Mesenteric fat pad (tissue), 1 donor: Measurements from ENCODE around the gene CENPA. TPM values are rescaled to one million over a fixed set of nuclear protein-coding genes. Genes with fewer than 3 reads are reported as not detected.
"Not testable (repeated sequence)": the region's sequence is repeated elsewhere in the genome, so short reads cannot be mapped to it uniquely, and the experiment has no call there.

Experiments used
- DNase-seq: peaks from one replicate; pipeline ENCODE4 v3.0.0-alpha.2; 2020; ENCODE audit warnings: low spot score
- total RNA-seq: library from RNA; stranded (reverse); fragmentation: NEBNext Ultra II Directional; extraction: Animal tissue kit (Norgen Biotek cat#: 25700); gene quantifications from one replicate; pipeline ENCODE4 v1.2.1, GENCODE V29; 2021
- donor health status: DM: yes; HTN: yes; CAD: no.

CENPA gene
- total RNA-seq, 1 donor from 2014 or later: 0.32 TPM

DNA sequence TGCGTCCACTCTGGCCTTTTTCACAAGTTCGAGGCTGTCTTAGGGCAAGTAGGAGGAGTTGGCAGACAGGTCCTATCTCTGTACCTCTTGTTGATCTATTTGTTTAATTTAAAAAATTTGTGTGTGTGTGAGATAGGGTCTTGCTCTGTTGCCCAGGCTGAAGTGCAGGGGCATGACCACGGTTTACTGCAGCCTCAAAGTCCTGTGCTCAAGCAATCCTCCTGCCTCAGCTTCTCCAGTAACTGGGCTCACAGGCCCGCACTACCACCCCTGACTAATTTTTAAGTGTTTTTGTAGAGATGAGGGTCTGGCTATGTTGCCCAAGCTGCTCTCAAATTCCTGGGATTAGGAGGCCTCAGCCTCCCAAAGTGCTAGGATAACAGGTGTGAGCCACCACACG, 26.0 kb upstream of the CENPA start:
- no peak for DNase-seq

DNA sequence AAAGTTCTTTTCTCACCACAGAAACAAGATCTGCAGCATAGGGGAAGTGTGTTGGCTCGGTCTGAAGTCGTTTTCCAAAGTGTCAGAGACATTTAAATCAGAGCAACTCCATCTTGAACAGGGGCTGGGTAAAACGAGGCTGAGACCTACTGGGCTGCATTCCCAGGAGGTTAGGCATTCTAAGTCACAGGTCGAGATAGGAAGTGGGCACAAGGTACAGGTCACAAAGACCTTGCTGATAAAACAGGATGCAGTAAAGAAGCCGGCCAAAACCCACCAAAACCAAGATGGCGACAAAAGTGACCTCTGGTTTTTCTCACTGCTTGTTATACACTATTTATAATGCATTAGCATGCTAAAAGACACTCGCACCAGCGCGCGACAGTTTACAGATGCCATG, 24.9 kb upstream of the CENPA start:
- DNase-seq: not testable (repeated sequence)

DNA sequence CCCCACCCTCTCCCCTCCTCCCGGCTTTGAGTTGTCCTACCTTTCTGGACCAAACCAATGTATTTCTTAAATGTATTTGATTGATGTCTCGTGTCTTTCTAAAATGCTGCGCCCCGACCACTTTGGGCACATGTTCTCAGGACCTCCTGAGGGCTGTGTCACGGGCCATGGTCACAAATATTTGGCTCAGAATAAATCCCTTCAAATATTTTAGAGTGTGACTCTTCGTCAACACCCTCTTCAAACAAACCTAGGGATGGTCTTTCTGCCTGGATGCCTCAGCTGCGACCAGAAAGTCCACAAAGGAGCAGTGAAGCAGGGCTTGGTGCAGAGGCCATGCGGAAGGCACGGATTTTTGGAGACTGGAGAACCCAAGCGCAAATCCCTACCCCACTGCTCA, 22.8 kb upstream of the CENPA start:
- no peak for DNase-seq

DNA sequence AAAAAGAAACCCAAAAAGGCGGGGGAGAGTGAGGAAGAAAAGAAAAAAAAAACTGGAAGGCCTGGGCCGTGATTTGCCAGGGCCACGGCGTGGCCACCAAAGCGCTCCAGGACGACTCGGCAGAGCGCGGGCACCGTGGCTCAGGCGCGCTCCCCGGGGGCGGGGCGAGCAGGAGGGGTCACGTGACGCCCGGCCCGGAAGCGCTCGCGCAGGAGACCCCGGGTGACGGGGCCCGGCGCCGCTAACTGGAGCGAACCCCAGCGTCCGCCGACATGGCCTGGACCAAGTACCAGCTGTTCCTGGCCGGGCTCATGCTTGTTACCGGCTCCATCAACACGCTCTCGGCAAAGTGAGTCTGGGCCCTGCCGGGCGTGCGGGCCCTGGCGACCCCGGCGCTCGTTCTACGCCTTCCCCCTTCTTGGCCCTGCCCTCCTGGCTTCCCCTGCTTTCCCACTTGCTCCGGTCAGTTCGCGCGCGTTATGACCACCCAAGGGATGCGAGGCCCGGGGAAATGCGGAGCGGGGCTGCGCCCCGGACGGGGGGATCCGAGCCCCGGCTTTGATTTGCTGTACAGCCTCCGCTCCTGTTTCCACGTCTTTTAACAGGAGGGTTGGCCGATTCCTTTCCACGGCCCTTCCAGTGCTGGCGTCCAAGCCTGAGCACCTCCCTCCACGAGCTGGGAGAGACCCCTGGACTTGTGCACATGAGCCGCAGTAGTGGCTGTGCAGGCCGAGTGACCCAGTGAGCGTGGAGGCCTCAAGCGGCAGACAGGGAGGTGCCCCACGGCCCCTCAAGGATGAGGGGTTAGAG, 21.6 kb upstream of the CENPA start, which contains the start of gene SLC35F6:
Gene SLC35F6 (plus strand): TSS at position 207 of the 810 bp plus-strand sequence. CDS start 66 bp downstream, at position 273.
- DNase-seq: peak; percentile 95

DNA sequence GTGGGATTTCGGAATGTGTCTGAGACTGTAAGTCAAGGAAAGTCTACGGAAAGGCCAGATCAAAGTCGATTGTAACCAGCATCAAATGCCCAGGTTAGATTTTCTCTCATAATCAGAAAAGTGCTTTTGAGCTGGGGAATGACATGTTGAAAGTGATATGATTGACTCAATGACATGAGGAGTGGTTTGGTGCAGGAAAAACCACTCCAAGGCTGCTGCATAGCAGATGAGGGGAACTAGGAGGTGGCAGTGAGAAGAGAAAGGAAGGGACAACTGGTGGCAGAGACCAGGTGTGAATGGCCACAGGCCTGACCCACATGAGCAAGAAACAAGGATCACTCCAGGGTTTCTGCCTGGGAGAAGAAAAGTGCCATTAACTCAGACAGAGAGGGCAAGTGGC, 20.9 kb upstream of the CENPA start:
- DNase-seq: no peak

DNA sequence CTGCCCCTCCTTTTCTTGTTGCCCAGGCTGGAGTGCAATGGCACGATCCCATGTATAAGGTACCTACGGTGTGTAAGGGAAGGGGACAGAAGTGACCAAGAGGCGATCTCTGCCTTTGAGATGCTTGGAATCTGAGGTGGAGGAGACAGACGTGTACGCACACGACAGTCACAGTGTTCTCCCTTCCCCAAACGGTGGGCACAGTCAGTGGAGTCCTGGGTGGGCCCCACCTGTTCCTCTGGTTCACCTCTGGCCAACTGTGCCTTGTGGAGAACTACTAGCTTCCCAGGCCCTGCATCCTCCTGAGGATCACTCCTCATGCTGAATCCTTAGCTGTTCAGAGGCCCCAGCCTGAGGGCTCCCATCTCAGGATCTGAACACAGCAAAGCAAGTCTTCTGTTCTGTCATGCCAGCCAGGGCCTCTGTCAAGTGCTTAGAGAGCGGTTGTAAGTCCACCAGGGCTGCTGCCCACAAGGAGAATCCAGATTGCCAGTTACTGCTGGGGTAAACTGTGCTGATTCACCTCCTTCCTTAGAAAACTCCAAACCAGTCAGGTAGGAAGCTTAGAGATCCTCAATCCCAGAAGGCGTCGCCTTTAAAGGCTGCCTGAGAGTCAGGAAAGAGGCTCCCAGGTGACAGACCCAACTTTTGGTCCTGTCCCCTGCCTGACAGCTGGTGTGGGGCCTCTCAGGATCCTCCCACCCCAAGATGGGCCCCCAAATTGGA, 20.2 kb upstream of the CENPA start:
- no peak for DNase-seq

DNA sequence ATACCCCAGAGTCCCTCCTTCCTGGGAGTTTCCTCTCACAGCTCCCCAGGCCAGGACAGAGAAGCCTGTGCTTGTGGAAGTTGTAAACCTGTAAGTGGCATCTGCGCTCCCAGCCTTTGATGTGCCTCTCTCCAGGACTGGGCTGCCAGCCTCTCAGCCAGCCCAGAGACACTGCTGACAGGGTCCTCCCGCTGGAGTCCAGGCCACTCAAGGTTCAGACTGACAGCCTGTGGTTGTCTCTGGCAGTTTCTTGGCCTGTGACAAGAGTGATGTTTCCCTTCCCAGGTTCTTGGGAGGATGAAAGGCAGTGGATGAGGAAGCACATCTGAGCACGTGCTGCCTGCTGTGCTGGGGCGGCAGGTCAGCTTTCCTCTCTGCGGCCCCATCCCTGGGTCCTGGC, 18.7 kb upstream of the CENPA start:
- DNase-seq: no peak

DNA sequence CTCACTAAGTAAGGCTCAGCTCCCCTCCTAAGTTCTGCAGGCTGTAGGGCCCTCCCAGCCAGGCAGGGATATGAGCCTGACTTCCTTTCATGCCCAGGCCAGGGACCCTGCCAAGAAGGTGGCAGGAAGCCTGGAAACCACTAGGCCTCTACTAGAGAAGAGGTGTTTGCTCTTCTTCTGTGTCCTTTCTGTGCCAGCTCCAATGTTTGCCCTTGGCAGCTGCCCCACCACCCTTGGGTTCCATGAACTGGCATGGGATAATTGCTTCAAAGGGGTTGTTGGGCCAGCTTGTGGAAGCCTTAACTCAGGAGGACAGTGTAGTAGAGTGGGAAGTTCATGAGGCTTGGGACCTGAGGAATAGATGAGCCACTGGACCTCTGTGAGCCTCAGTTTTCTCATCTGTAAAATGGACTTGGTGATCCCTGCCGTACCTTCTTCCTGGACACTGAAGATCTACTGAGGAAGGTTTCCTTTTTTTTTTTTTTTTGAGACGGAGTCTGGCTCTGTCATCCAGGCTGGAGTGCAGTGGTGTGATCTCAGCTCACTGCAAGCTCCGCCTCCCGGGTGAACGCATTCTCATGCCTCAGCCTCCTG, 17.9 kb upstream of the CENPA start:
- no peak for DNase-seq

DNA sequence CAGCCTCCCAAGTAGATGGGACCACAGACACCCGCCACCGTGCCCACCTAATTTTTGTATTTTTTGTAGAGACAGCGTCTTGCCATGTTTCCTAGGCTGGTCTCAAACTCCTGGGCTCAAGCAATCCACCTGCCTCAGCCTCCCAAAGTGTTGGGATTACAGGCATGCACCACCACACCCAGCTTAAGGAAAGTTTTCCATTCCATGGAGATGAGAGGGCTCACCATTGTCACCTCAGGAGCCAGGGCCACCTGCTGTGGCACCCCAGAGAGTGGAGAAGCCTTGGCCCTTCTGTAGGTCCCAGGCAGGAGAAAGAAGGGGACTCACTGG, 17.1 kb upstream of the CENPA start:
- DNase-seq: no peak

DNA sequence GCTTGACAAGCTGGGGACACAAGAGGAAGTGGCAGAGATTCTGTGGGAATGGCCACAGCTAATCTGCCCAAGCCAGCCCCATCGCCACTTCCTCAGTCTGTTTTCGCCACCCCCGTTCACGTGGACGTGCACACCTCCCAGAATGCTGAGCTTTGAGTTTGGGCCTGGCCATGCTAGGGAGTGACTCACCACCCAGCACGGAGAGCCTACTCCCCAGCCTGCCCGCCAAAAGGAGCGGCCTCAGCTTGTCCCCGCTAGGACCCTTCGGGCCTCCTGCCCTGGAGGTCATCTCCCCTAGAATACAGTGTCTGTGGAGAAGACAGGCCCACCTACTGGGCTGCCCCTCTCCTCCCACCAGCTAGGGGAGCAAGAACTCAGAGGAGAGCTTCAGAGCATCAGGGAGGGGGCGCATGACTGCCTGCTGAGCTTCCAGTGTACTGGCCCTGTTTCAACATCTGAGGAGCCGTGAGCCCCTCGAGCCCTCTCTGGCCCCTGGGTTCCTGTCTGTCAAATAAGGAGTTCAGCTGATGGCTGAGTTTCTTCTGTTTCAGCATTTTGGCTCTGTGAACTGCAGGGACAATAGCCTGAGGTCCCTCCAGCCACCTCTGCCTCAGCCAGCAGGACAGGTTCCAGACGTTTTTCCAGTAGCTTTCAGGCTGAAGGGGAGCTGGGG, 16.6 kb upstream of the CENPA start:
- DNase-seq: peak; percentile 91

DNA sequence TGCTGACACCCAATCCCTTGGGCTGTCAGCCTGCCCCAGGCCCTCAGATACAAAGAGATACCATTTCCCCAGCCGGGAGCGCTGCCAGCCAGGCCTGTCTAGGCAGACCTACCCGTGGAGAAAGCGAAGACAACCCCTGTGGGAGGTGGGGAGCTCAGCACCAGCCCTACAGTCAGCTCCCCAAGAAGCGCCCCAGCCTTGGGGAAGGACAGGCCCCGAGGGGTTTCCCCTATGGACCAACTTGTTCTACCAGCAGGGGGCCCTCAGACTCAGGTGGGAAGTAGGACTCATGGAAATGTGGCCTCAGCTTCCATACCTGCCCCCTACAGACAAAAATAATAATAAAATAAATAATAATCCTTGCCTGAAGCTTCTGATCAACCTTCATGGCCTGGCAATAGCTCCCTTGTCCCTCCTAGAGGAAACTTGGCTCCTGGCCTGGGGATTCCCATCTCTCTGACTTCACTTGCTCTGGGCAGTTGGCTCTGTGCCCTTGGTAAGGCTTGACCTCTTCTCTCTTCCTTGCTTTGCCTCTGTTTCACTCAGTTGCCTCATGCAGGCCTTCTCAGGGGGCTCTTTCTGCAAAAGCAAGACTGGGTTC, 14.8 kb upstream of the CENPA start:
- no peak for DNase-seq

DNA sequence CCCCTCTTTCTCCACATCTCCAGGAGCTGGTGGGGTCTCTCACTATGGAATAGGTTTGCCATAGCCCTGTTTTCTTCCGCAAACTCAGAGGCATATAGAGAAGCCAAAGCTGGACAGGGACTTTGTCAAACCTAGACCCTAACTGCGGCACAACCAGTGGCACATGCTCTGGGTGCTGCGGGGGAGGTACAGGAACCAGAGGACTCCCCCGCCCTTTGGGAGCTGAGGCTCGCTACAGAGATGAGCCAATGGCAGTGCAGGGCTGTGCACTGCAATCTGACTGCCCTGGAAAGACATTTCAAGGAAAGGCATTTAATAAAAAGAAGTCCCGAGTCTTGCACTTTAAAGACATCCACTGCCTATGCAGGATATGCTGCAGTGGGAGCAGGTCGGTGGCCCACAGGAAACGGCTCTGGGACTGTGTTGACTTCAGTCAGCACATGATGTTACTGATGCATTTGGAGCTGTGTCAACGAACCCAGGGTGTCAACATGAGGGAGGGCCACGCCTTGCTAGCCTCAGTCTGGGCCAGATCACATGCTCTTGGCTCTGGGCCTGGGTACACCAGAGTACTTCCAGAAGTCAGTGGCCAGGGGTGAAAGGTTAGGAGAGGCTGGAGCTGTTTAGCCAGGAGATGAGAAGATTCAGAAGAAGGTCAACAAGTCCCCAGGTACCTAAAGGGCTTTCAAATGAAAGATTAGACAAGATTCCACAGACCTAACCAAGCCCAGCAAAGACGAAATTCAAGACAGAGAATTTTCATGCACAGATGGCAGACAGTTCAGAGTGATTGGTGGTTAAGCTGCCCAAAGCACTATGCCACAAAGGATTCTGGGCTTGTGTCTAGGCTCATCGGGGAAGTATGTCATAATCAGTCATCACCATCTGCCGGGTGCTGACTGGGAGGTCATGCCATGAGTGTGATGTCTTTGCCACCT, 13.5 kb upstream of the CENPA start:
- DNase-seq: peak; percentile 95

DNA sequence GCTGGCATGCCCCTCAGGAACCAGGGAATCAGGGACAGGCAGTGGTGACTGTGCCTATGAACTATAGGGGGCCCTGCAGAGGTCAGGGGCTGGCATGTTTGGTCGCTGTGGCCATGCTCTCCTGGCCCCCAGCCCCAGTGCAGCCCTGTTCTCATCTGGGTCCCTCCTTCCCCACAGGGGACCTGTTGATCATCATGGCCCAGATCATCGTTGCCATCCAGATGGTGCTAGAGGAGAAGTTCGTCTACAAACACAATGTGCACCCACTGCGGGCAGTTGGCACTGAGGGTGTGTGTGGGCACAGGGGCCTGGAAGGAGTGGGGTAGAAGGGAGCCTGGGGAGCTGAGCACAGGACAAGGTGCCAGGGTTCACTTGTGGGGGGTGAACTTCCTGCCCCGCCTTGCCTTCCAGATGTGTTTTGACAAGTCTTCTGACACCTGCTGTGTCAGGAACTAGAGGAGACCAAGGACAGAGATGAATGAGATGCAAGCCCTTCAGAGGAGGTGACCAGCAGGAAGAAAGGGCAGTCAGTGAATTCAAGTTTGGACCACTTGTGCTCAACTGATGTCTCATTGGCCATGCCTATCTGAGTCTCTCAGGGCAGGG, 9.6 kb upstream of the CENPA start:
- DNase-seq: no peak

DNA sequence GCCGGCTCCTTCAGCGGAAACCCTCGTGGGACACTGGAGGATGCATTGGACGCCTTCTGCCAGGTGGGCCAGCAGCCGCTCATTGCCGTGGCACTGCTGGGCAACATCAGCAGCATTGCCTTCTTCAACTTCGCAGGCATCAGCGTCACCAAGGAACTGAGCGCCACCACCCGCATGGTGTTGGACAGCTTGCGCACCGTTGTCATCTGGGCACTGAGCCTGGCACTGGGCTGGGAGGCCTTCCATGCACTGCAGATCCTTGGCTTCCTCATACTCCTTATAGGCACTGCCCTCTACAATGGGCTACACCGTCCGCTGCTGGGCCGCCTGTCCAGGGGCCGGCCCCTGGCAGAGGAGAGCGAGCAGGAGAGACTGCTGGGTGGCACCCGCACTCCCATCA, 7.8 kb upstream of the CENPA start:
- DNase-seq: no peak

DNA sequence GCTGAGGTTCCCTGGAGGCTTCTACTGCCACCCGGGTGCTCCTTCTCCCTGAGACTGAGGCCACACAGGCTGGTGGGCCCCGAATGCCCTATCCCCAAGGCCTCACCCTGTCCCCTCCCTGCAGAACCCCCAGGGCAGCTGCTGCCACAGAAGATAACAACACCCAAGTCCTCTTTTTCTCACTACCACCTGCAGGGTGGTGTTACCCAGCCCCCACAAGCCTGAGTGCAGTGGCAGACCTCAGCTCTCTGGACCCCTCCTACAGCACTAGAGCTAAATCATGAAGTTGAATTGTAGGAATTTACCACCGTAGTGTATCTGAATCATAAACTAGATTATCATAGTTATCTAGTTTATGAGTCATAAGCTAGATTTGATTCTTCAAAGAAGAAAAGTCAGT, 7.3 kb upstream of the CENPA start:
- no peak for DNase-seq

DNA sequence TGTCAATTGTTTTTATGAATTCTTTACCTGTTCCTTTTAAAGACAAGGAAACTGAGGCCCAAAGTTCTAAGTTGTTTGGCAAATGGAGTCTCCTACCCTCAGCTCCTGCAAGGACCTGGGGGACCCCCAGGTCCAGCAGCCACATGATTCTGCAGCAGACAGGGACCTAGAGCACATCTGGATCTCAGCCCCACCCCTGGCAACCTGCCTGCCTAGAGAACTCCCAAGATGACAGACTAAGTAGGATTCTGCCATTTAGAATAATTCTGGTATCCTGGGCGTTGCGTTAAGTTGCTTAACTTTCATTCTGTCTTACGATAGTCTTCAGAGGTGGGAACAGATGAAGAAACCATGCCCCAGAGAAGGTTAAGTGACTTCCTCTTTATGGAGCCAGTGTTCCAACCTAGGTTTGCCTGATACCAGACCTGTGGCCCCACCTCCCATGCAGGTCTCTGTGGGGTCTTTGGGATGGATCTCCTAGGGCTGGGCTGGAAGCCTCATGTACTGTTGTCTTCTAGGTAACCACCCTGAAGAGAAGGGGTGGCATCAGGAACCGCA, 5.6 kb upstream of the CENPA start:
- no peak for DNase-seq

DNA sequence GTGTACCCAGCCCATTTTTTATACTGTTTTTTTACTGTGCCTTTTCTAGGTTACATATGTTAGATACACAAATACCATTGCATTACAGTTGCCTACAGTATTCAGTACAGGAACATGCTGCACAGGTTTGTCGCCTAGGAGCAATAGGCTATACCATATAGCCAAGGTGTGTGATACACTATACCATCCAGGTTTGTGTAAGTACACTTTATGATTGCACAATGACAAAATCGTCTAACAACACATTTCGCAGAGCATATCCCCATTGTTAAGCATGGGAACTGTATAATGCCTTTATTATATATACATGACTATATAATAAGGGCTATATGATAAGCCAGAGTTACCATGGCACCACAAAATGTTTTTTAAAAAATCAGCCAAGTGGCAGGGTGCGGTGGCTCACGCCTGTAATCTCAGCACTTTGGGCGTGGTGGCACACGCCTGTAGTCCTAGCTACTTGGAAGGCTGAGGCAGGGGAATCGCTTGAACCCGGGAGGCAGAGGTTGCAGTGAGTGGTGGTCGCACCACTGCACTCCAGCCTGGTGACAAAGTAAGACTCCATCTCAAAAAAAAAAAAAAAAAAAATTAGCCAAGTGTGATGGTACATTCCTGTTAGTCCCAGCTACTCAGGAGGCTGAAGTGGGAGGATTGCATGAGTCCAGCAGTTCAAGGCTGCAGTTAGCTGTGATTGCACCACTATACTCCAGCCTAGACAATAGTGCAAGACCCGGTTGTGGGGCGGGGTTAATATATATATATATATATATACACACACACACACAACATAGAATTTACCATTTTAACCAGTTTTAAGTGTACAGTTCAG, 2.8 kb upstream of the CENPA start:
- no peak for DNase-seq

DNA sequence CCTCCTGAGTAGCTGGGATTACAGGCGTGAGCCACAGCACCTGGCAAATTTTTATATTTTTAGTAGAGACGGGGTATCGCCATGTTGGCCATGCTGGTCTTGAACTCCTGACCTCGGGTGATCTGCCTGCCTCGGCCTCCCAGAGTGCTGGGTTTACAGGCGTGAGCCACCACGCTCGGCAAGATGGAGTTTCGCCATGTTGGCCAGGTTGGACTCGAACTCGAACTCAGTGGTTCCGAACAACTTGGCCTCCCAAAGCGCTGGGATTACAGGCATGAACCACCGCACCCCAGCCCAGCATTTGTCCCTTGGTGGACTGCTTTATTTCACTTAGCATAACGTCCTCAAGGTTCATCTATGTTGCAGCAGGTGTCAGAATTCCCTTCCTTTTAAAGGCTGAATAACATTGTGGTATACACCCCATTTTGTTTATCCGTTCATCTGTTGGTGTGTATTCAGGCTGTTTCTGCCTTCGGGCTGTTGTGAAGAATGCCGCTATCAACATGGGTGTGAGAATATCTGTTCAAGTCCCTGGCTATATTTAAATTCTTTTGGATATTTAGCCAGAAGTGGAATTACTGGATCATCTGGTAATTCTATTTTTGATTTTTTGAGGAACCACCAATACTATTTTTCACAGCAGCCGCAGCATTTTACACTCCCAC, 1.2 kb upstream of the CENPA start:
- DNase-seq: no peak
